ENCODE data around the gene TANGO6.

Gene TANGO6

GRCh38 chr16:69089091-69089910, 246.0 kb downstream of the TANGO6 start:
- POLR2A ChIA-PET: no interaction called here
- 55% methylated on average over 12 of the region's 16 CpGs for WGBS (ENCODE audit: insufficient coverage)

GRCh38 chr16:69093974-69094373, 250.6 kb downstream of the TANGO6 start:
- no peak for DNase-seq
- H3K9me3 ChIP-seq (ENCODE audit: control extremely low read depth in 1 of 5, control insufficient read depth in 4 of 5, insufficient read depth in 2 of 5, low read depth in 1 of 5, low read length in 4 of 5): no peaks in the 10 kb centered on the region
- 100% methylated on average over 2 of the region's 3 CpGs for WGBS (ENCODE audit: insufficient coverage)
- H3K36me3 ChIP-seq (ENCODE audit: control insufficient read depth in 4 of 4, insufficient read depth in 4 of 4, low read length in 3 of 4): no peaks in the 10 kb centered on the region
- ChIA-PET POLR2A (no interaction called here), CTCF (interaction anchor here (0.9 to 1.0 kb wide), 2 partner anchors 11 kb away, joined by 3 read pairs; partner anchors contain the start of gene HAS3)
- H3K27ac ChIP-seq (ENCODE audit: insufficient read depth in 1 of 2, low read depth in 1 of 2, low read length in 2 of 2, poor library complexity in 1 of 2, severe bottlenecking in 2 of 2): no peak overlapping the region
- H3K4me1 ChIP-seq (ENCODE audit: control extremely low read depth in 1 of 4, control insufficient read depth in 4 of 4, insufficient read depth in 4 of 4, low read length in 3 of 4): peaks cover 0 to 11% (median 8%) of the 10 kb centered on the region in 4 experiments
- no peaks in the 10 kb centered on the region for H3K27me3 ChIP-seq (replicated peaks in 2 of 5; ENCODE audit: control insufficient read depth in 4 of 5, insufficient read depth in 5 of 5, low read length in 4 of 5)
- H3K4me3 ChIP-seq (ENCODE audit: control insufficient read depth in 1 of 7, extremely low read depth in 1 of 7, insufficient read depth in 4 of 7, low read depth in 2 of 7, low read length in 6 of 7): no peak overlapping the region

More at GRCh38 chr16:69089091-69089910, 246.0 kb downstream of the TANGO6 start:
- no peaks in the 10 kb centered on the region for H3K9me3 ChIP-seq (ENCODE audit: control extremely low read depth in 1 of 5, control insufficient read depth in 4 of 5, insufficient read depth in 2 of 5, low read depth in 1 of 5, low read length in 4 of 5)
- CTCF ChIA-PET: interaction anchor here (1.1 to 1.8 kb wide), 2 partner anchors 9 to 16 kb away, joined by 3 to 5 read pairs; partner anchors contain the start of gene HAS3
- no peaks in the 10 kb centered on the region for H3K27me3 ChIP-seq (replicated peaks in 2 of 5; ENCODE audit: control insufficient read depth in 4 of 5, insufficient read depth in 5 of 5, low read length in 4 of 5)
- H3K4me3 ChIP-seq (ENCODE audit: control insufficient read depth in 1 of 7, extremely low read depth in 1 of 7, insufficient read depth in 4 of 7, low read depth in 2 of 7, low read length in 6 of 7): peak overlapping the region in 1 of 7 experiments; percentile 23
- H3K4me1 ChIP-seq (ENCODE audit: control extremely low read depth in 1 of 4, control insufficient read depth in 4 of 4, insufficient read depth in 4 of 4, low read length in 3 of 4): peaks cover 0 to 27% (median 19%) of the 10 kb centered on the region in 4 experiments
- no peak overlapping the region for H3K27ac ChIP-seq (ENCODE audit: insufficient read depth in 1 of 2, low read depth in 1 of 2, low read length in 2 of 2, poor library complexity in 1 of 2, severe bottlenecking in 2 of 2)
- peaks cover 0 to 3% (median 0%) of the 10 kb centered on the region in 4 experiments for H3K36me3 ChIP-seq (ENCODE audit: control insufficient read depth in 4 of 4, insufficient read depth in 4 of 4, low read length in 3 of 4)
- peak; percentile 46 to 78 (median 69) for DNase-seq

DNA sequence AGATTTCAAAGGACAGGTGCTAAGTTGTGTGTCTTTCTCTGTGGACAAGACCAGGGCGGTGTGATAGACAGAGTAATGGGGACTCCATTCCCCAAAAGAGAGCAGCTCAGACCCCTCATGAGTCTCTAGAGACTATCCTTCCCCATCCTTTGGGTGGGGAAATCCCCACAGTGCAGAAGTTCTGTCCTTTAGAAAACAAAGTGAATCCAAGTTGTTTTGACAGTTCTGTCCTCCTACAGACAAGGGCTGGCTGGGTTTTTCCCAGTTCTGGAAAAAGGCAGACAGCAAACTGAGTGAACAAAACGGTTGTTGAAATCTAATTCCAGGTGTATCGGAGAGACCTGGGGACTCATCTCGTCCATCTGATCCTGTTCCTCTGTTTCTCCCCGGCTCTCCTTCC, 251.2 kb downstream of the TANGO6 start:
- ChIA-PET POLR2A (no interaction called here), CTCF (interaction anchor here (0.9 to 1.0 kb wide), 2 partner anchors 11 kb away, joined by 3 read pairs; partner anchors contain the start of gene HAS3)
- no peaks in the 10 kb centered on the region for H3K9me3 ChIP-seq (ENCODE audit: control extremely low read depth in 1 of 5, control insufficient read depth in 4 of 5, insufficient read depth in 2 of 5, low read depth in 1 of 5, low read length in 4 of 5)
- no peak overlapping the region for H3K27ac ChIP-seq (ENCODE audit: insufficient read depth in 1 of 2, low read depth in 1 of 2, low read length in 2 of 2, poor library complexity in 1 of 2, severe bottlenecking in 2 of 2)
- no peak overlapping the region for H3K4me3 ChIP-seq (ENCODE audit: control insufficient read depth in 1 of 7, extremely low read depth in 1 of 7, insufficient read depth in 4 of 7, low read depth in 2 of 7, low read length in 6 of 7)
- WGBS (ENCODE audit: insufficient coverage): 92% methylated on average over 5 of the region's 5 CpGs
- no peak for DNase-seq
- H3K36me3 ChIP-seq (ENCODE audit: control insufficient read depth in 4 of 4, insufficient read depth in 4 of 4, low read length in 3 of 4): no peaks in the 10 kb centered on the region
- peaks cover 0 to 6% (median 2%) of the 10 kb centered on the region in 4 experiments for H3K4me1 ChIP-seq (ENCODE audit: control extremely low read depth in 1 of 4, control insufficient read depth in 4 of 4, insufficient read depth in 4 of 4, low read length in 3 of 4)
- H3K27me3 ChIP-seq (replicated peaks in 2 of 5; ENCODE audit: control insufficient read depth in 4 of 5, insufficient read depth in 5 of 5, low read length in 4 of 5): no peaks in the 10 kb centered on the region

- Histone ChIP-seq H3K4me3 (ENCODE audit: control insufficient read depth in 1 of 7, extremely low read depth in 1 of 7, insufficient read depth in 4 of 7, low read depth in 2 of 7, low read length in 6 of 7) (no peak overlapping the region), H3K9me3 (ENCODE audit: control extremely low read depth in 1 of 5, control insufficient read depth in 4 of 5, insufficient read depth in 2 of 5, low read depth in 1 of 5, low read length in 4 of 5) (no peaks in the 10 kb centered on the region), H3K4me1 (ENCODE audit: control extremely low read depth in 1 of 4, control insufficient read depth in 4 of 4, insufficient read depth in 4 of 4, low read length in 3 of 4) (no peaks in the 10 kb centered on the region), H3K36me3 (ENCODE audit: control insufficient read depth in 4 of 4, insufficient read depth in 4 of 4, low read length in 3 of 4) (no peaks in the 10 kb centered on the region), H3K27ac (ENCODE audit: insufficient read depth in 1 of 2, low read depth in 1 of 2, low read length in 2 of 2, poor library complexity in 1 of 2, severe bottlenecking in 2 of 2) (no peak overlapping the region), H3K27me3 (replicated peaks in 2 of 5; ENCODE audit: control insufficient read depth in 4 of 5, insufficient read depth in 5 of 5, low read length in 4 of 5) (peaks cover 0 to 4% (median 0%) of the 10 kb centered on the region in 5 experiments)
- POLR2A ChIA-PET: no interaction called here
- 100% methylated on average over 5 of the region's 6 CpGs for WGBS (ENCODE audit: insufficient coverage)
- no peak for DNase-seq
- CTCF ChIA-PET: no interaction called here
These were observed 251.9 kb downstream of the TANGO6 start for GRCh38 chr16:69095193-69095592.

DNA sequence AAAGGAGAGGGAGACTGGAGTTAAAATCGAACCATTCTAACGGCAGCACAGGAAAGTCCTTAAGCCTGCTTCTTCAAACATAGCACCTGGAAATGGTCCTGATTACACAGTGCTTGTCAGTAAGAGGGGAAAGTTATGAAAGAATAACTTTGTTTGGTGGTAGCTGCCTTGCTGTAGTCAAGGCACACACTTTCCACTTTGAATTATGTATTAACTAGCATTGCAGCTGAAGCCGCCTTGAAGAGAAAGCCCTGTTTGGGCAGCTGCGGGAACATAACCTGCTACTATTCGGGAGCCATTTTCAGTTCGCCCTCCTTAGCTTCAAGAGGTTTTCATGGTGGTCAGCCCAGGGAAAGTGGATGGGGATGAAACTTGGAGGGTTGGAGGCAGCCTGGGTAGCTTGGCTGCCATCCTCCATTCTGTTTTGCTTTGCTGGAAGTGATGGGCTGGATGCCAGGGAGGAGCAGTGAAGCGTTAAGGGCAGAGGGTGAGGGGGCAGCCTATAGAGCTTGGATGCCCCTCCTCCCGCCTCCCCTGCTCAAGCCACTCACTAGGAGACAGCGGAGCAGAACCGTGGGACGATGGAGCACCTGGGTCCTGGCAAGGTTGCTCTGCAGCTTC, 256.9 kb downstream of the TANGO6 start:
- ChIA-PET POLR2A (no interaction called here), CTCF (interaction anchor here (0.7 to 1.7 kb wide), 3 partner anchors 14 to 572 kb away, joined by 3 to 6 read pairs (median 5); no protein-coding TSS in a partner anchor)
- H3K36me3 ChIP-seq (ENCODE audit: control insufficient read depth in 4 of 4, insufficient read depth in 4 of 4, low read length in 3 of 4): no peaks in the 10 kb centered on the region
- no peak overlapping the region for H3K4me3 ChIP-seq (ENCODE audit: control insufficient read depth in 1 of 7, extremely low read depth in 1 of 7, insufficient read depth in 4 of 7, low read depth in 2 of 7, low read length in 6 of 7)
- no peaks in the 10 kb centered on the region for H3K9me3 ChIP-seq (ENCODE audit: control extremely low read depth in 1 of 5, control insufficient read depth in 4 of 5, insufficient read depth in 2 of 5, low read depth in 1 of 5, low read length in 4 of 5)
- no peak overlapping the region for H3K27ac ChIP-seq (ENCODE audit: insufficient read depth in 1 of 2, low read depth in 1 of 2, low read length in 2 of 2, poor library complexity in 1 of 2, severe bottlenecking in 2 of 2)
- 98% methylated on average over 9 of the region's 11 CpGs for WGBS (ENCODE audit: insufficient coverage)
- peaks cover 0 to 16% (median 5%) of the 10 kb centered on the region in 5 experiments for H3K27me3 ChIP-seq (replicated peaks in 2 of 5; ENCODE audit: control insufficient read depth in 4 of 5, insufficient read depth in 5 of 5, low read length in 4 of 5)
- peaks cover 0 to 2% (median under 1%) of the 10 kb centered on the region in 4 experiments for H3K4me1 ChIP-seq (ENCODE audit: control extremely low read depth in 1 of 4, control insufficient read depth in 4 of 4, insufficient read depth in 4 of 4, low read length in 3 of 4)
- DNase-seq: no peak

DNA sequence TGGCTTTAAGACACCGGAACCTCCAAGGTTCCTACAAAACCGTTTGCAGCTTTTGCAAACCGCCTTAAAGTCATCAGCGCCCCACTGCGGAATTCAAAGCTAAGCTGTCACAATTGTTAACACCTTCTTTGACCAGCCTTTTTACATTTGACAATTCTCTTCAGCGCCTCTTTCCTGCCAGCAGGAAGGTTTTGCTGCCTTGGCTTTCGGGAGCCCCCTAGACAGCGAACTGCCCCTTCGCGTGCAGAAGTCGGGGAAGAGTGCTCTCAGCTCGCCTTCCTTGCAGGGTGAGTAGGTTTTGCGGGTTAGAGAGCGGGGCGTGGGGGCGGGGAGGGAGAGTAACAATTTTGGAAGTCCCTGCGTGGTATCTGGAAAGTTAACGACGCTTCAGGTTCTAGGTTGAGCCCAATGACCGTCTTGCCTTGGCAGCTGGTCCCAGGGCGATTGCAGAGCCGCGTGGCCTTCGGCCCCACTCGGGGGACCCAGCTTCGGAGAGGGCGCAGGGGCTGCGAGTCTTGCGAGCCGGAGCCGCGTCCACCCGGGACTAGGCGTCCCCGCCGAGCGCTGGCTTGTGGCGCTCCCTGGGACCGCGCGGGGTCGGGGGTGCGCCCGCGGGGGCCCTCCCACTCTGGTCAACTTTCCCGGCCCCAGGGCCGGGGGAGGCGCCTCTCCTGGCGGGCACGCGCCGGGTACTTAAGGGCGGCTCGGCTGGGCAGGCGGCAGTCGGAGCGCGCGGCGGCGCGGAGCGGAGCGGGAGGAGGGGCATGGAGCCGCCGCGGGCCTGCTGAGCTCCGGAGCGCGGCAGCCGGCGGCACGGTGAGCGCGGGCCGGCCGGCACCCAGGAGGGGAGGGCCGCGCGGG, 262.4 kb downstream of the TANGO6 start, which contains the start of gene HAS3:
Gene HAS3, plus strand, starts transcription at position 153 of the 861 bp plus-strand sequence. CDS start 3,743 bp downstream, outside the sequence.
- peak; percentile 38 to 67 (median 63) for DNase-seq
- POLR2A ChIA-PET: interaction anchor here (0.8 kb wide), 1 partner anchor 484 kb away, joined by 3 read pairs; no protein-coding TSS in a partner anchor

More for the DNA sequence above, 262.4 kb downstream of the TANGO6 start, which contains the start of gene HAS3:
- CTCF ChIA-PET: interaction anchor here (0.7 to 1.6 kb wide), 7 partner anchors 12 to 259 kb away, joined by 3 to 11 read pairs (median 3); no protein-coding TSS in a partner anchor
- no peaks in the 10 kb centered on the region for H3K9me3 ChIP-seq (ENCODE audit: control extremely low read depth in 1 of 5, control insufficient read depth in 4 of 5, insufficient read depth in 2 of 5, low read depth in 1 of 5, low read length in 4 of 5)
- H3K36me3 ChIP-seq (ENCODE audit: control insufficient read depth in 4 of 4, insufficient read depth in 4 of 4, low read length in 3 of 4): peaks cover 0 to 15% (median 5%) of the 10 kb centered on the region in 4 experiments
- no peak within 1 kb of the TSS for H3K27ac ChIP-seq (ENCODE audit: insufficient read depth in 1 of 2, low read depth in 1 of 2, low read length in 2 of 2, poor library complexity in 1 of 2, severe bottlenecking in 2 of 2)
- peaks cover 0 to 57% (median 12%) of the 10 kb centered on the region in 5 experiments for H3K27me3 ChIP-seq (replicated peaks in 2 of 5; ENCODE audit: control insufficient read depth in 4 of 5, insufficient read depth in 5 of 5, low read length in 4 of 5)
- H3K4me3 ChIP-seq (ENCODE audit: control insufficient read depth in 1 of 7, extremely low read depth in 1 of 7, insufficient read depth in 4 of 7, low read depth in 2 of 7, low read length in 6 of 7): peak within 1 kb of the TSS; percentile 26 to 74 (median 64)
- peaks cover 0 to 31% (median 26%) of the 10 kb centered on the region in 4 experiments for H3K4me1 ChIP-seq (ENCODE audit: control extremely low read depth in 1 of 4, control insufficient read depth in 4 of 4, insufficient read depth in 4 of 4, low read length in 3 of 4)
- WGBS (ENCODE audit: insufficient coverage): under 1% methylated on average over 79 of the region's 80 CpGs
